NCI-H1048 (cell line): ENCODE results near the gene DIP2A.
"Not testable (repeated sequence)": the region's sequence is repeated elsewhere in the genome, so short reads cannot be mapped to it uniquely, and the experiment has no call there.

ENCODE experiments used
- DNase-seq: peaks from one replicate; lab custom pipeline; 2025; lab: John Stamatoyannopoulos, UW

The DIP2A gene

GRCh38 chr21:46483300-46484295, 24.9 kb downstream of the DIP2A start:
- no peak for DNase-seq

GRCh38 chr21:46486481-46487126, 27.9 kb downstream of the DIP2A start:
- DNase-seq = no peak

- no peak for DNase-seq
Observed at GRCh38 chr21:46489162-46489663, 30.5 kb downstream of the DIP2A start.

DNA sequence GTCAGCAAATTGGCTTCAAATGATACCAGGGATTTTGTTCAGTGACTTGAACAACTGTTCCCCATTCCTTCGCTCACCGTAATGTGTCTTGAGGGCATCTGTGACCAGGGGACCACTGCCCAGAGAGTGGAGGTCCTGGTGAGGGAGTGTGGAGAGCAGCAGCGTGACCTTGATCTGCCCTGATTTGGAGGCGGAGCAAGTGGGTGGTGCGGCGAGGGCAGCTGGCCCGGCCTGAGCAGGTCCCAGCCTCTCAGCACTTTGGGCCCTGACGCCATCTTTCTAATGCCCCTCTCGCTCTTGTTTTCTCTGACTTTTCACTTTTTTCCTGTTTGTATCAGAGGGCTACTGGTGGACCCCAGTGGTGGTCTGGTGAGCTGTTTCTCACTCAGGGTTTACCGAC, 31.1 kb downstream of the DIP2A start:
- no peak for DNase-seq

DNA sequence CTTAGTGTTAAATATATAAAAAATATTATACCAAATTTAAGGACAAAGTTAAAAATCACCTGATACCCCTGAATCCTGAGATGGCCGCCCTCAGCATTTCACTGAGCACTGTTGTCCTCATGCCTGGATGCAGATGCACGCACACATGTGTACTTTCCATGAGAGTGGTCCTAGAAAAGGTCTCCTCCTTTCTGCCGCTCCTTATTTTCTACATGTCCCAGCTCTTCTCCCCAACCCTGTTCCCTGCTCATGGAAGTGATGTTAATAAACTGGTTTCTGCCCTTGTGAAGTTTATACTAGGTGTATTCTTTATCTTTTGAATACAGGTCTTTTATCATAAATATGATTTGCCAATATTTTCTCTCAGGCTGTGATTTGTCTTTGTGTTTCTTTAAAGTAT, 32.9 kb downstream of the DIP2A start:
- no peak for DNase-seq

DNA sequence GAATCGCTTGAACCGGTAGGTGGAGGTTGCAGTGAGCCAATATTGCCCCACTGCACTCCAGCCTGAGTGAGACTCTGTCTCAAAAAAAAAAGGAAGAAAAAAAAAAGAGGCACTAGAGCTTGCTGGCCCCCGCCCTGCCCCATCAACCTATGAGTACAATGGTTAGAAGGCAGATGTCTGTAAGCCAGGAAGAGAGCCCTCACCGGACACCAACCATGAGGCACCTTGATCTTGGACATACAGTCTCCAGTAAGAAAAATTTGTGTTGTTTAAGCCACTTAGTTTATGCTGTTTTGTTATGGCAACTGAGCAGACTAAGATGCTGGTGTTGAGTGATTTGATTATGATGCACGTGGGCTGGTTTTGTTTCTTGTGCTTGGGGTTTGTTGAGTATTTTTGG, 34.2 kb downstream of the DIP2A start:
- DNase-seq = no peak

- DNase-seq = no peak
Observed at GRCh38 chr21:46493828-46494227, 35.1 kb downstream of the DIP2A start.

- DNase-seq = no peak
Observed at GRCh38 chr21:46498335-46499050, 39.8 kb downstream of the DIP2A start.

DNA sequence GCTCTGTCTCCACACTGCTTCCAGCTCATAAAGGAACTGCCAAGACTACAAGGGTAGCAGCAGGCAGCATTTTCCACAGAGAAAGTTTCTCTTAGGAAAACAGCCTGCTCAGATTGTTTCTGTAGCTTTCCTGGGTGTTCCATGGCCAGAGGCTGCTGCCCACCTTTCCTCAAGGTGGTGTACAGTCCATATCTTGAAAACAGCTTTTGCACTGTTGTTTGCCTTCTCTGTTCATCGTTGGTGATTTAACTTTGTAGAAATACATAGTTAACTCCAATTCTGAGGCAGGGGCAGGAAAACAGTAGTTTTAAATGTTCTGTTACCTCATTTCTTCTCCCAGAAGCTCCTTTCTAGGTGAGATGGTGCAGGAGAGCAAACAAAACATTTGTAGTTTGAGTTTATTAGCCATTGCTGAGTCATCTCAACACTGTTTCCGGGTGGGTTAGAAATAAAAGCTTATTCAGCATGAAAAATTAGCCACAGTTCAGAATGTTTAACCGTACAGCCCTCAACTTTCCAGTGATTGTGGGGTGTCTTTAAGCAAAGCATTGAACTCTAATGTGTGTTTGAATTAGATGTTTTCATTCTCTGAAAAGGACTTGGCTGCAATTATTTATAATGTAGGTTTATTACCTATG, 41.7 kb downstream of the DIP2A start:
- no peak for DNase-seq

DNA sequence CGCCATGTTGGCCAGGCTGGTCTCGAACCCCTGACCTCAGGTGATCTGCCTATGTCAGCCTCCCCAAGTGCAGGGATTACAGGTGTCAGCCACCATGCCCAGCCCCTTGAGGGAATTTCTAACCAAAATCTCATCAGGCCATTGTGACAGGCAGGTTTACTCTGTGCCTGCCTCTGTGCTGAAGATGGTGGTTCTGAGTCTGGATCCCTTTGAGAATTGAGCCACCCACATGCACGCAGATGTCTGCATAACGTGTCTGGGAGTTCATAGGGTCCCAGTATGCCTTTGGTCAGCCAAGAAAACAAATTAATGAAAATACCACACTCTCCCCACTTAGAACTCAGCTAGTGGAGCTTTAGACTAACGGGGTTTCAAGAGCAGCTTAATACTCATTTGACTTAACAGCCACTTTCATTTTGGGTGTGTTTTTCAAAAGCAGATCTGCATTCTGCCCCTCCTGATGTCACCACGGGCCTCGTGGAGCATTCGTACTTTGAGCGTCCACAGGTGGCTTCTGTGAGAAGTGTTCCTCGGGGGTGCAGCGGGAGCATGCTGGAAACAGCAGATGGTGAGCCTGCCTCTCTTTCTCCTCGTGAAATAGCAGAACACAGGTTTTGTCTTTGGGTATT, 45.3 kb downstream of the DIP2A start:
- DNase-seq = no peak

GRCh38 chr21:46504666-46505065, 46.0 kb downstream of the DIP2A start:
- no peak for DNase-seq

- no peak for DNase-seq
Observed at GRCh38 chr21:46507562-46507961, 48.9 kb downstream of the DIP2A start.

DNA sequence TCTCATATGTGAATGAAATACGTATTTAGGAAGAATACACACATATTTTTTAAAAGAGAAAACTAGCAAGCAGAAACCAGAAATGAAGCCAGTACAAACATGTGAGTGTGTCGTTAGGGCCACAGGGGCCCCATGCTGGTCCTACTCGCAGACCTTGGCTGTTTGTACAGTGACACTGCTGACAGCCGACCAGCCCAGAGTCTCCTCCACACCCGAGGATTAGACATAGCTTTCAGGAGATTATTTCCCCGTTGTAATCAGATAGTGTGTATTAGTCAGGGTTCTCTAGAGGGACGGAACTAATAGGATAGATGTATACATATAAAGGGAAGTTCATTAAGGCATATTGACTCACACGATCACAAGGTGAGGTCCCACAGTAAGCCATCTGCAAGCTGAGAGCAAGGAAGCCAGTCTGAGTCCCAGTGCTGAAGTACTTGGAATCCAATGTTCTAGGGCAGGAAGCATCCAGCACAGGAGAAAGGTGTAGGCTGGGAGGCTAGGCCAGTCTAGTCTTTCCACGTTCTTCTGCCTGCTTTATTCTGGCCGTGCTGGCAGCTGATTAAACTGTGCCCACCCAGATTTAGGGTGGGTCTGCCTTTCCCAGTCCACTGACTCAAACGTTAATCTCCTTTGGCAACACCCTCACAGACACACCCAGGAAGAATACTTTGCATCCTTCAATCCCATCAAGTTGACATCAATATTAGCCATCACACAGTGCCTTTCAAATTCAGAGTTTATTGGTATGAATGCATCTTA, 51.2 kb downstream of the DIP2A start:
- DNase-seq = no peak

GRCh38 chr21:46515109-46515508, 56.4 kb downstream of the DIP2A start:
- no peak for DNase-seq

GRCh38 chr21:46516068-46516467, 57.4 kb downstream of the DIP2A start:
- DNase-seq = no peak

DNA sequence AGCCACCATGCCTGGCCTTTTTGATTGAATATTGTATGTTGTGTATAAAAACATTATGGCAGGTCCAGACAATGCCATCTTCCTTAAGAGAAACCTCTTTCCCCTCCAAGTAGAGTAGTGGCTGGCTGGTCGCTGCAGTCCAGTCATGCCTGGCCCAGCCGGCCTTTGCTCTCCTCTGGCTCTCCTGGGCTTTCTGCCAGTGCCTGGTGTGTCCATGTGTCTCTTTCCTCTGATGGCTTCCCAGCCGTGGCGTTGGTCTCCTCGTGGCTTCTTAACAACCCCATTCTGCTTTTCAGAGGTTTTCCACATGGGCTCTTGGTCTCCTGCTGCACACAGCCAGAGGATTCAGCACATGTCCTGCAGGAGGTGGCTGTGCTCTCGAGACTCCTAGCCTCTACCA, 58.7 kb downstream of the DIP2A start:
- DNase-seq = no peak

- DNase-seq = no peak
Observed at GRCh38 chr21:46518983-46519583, 60.4 kb downstream of the DIP2A start.

GRCh38 chr21:46527393-46527792, 68.7 kb downstream of the DIP2A start:
- not testable (repeated sequence) for DNase-seq

GRCh38 chr21:46527801-46528200, 69.1 kb downstream of the DIP2A start:
- no peak for DNase-seq

- DNase-seq = no peak
Observed at GRCh38 chr21:46532080-46532479, 73.4 kb downstream of the DIP2A start.
